ENCODE data around the gene HTR3B. TPM values are rescaled to one million over a fixed set of nuclear protein-coding genes. Genes with fewer than 3 reads are reported as not detected.

Gene HTR3B
- total RNA-seq, 1 experiment from 2014 or later = not detected

GRCh38 chr11:113991718-113992458, 87.3 kb downstream of the HTR3B start:
- H3K56ac ChIP-seq (ENCODE audit: insufficient read length, low read depth, low read length) = no peak overlapping the region
- no peaks in the 10 kb centered on the region for H3K23me2 ChIP-seq (ENCODE audit: insufficient read length, low read depth, low read length, poor library complexity, severe bottlenecking)
- H3K4ac ChIP-seq (ENCODE audit: low read depth, low read length) = no peak overlapping the region
- peaks cover 25 to 37% of the 10 kb centered on the region in 2 experiments for H3K4me1 Mint-ChIP-seq
- no peak overlapping the region for H2AFZ ChIP-seq (ENCODE audit: low read length)
- no peaks in the 10 kb centered on the region for H3K79me1 ChIP-seq (ENCODE audit: insufficient read depth, low read depth, low read length, poor library complexity, severe bottlenecking)
- no peak overlapping the region for H3T11ph ChIP-seq (ENCODE audit: low read length)
- no peak overlapping the region for H4K5ac ChIP-seq (ENCODE audit: insufficient read length, low read depth, low read length)
- no peak for TF ChIP-seq CTCF (conservative IDR thresholded peaks at IDR 0.05)
- no peak overlapping the region for H2AK5ac ChIP-seq (ENCODE audit: insufficient read length, low read length)
- H3K36me3 Mint-ChIP-seq (ENCODE audit: insufficient read depth in 1 of 3, low read depth in 3 of 3) = no peaks in the 10 kb centered on the region
- no peaks in the 10 kb centered on the region; a peak in 1 of 5 replicates for H3K9me3 Mint-ChIP-seq
- no peak overlapping the region for H3K9ac ChIP-seq (ENCODE audit: extremely low read depth, insufficient read length, low read length)
- H3K4me2 ChIP-seq (ENCODE audit: insufficient read depth, insufficient read length, low read length) = no peak overlapping the region
- WGBS (ENCODE audit: extremely low coverage, insufficient read length, low lambda C conversion rate) = no CpG with 5 or more reads among the region's 7 CpGs
- H3K18ac ChIP-seq (ENCODE audit: insufficient read length, low read depth, low read length) = no peak overlapping the region
- H3K27me3 ChIP-seq (ENCODE audit: insufficient read depth, low read length) = no peaks in the 10 kb centered on the region
- no peak overlapping the region for H3K4me3 Mint-ChIP-seq
- H3K9me3 ChIP-seq (ENCODE audit: control insufficient read depth, low read depth, low read length) = no peaks in the 10 kb centered on the region
- H3K4me1 ChIP-seq (ENCODE audit: insufficient read depth, low read length) = no peaks in the 10 kb centered on the region
- no peak overlapping the region for H3K27ac Mint-ChIP-seq
- no peak overlapping the region for H3K14ac ChIP-seq (ENCODE audit: insufficient read depth, low read length)
- no peaks in the 10 kb centered on the region for H3K79me2 ChIP-seq (ENCODE audit: insufficient read depth, low read length)
- no peak overlapping the region for H2BK15ac ChIP-seq (ENCODE audit: low read depth, low read length)
- H2BK5ac ChIP-seq (ENCODE audit: insufficient read length, low read length) = no peak overlapping the region
- H2BK20ac ChIP-seq (ENCODE audit: low read depth, low read length, poor library complexity, severe bottlenecking) = no peak overlapping the region
- no peak overlapping the region for H2BK12ac ChIP-seq (ENCODE audit: insufficient read length, low read depth, low read length)
- H3K27me3 Mint-ChIP-seq (ENCODE audit: low read depth) = peaks cover 10% of the 10 kb centered on the region
- H4K8ac ChIP-seq (replicated peaks; ENCODE audit: insufficient read length, low read depth, low read length) = no peak overlapping the region
- H3K27ac ChIP-seq (ENCODE audit: insufficient read length, low read depth, low read length) = no peak overlapping the region
- no peaks in the 10 kb centered on the region for H4K20me1 ChIP-seq (ENCODE audit: control insufficient read depth, insufficient read depth, insufficient read length)
- DNase-seq = no peak
- no peak overlapping the region for H2BK120ac ChIP-seq (ENCODE audit: low read depth, low read length, poor library complexity, severe bottlenecking)
- H4K91ac ChIP-seq (ENCODE audit: insufficient read length, low read depth, low read length) = no peak overlapping the region
- H3K23ac ChIP-seq (ENCODE audit: insufficient read length, low read depth, low read length) = no peak overlapping the region
